Breast epithelium (tissue), 4 donors: ENCODE results near the gene GPR153. TPM values are rescaled to one million over a fixed set of nuclear protein-coding genes. Genes with fewer than 3 reads are reported as not detected.

Source experiments
- DNase-seq, 2 donors: peaks; one replicate each; pipeline ENCODE4 v3.0.0-alpha.2; 2019; ENCODE audit warnings: low spot score in 2 of 2
- H3K27ac ChIP-seq, 2 donors: fragments of 200-600 bp; sonication (generic) in 1 of 2; one replicate each; pipeline ENCODE4 v1.5.1; 2016 to 2019; ENCODE audit warnings: mild to moderate bottlenecking in 1 of 2
- H3K27me3 ChIP-seq, 2 donors: fragments of 200-600 bp; sonication (generic) in 1 of 2; one replicate each; pipeline versions ENCODE4 v1.5.1 to v1.6.0; 2017 to 2019; ENCODE audit warnings: control low read depth in 1 of 2, mild to moderate bottlenecking in 1 of 2
- H3K36me3 ChIP-seq: fragments of 200-600 bp; one replicate; pipeline ENCODE4 v1.5.1; 2019
- H3K4me1 ChIP-seq, 2 donors: fragments of 200-600 bp; sonication (generic); one replicate each; pipeline ENCODE4 v1.5.1; 2016 to 2019; ENCODE audit warnings: control low read depth in 1 of 2
- H3K4me3 ChIP-seq, 3 donors: fragments of 200-600 bp; sonication (generic); 1 replicate in 2 of 3; 2 replicates in 1 of 3; pipeline ENCODE4 v1.5.1; 2016 to 2019; ENCODE audit warnings: mild to moderate bottlenecking in 3 of 3, moderate library complexity in 2 of 3
- H3K9me3 ChIP-seq, 2 donors: fragments of 200-600 bp; sonication (generic) in 1 of 2; one replicate each; pipeline ENCODE4 v1.5.1; 2016 to 2019; ENCODE audit warnings: control low read depth in 1 of 2
- POLR2A ChIP-seq: fragments of 450-650 bp; IDR thresholded peaks from one replicate; pipeline ENCODE4 v1.6.1; 2016; ENCODE audit warnings: antibody characterized with exemption, mild to moderate bottlenecking, moderate library complexity
- POLR2AphosphoS5 ChIP-seq, 3 donors: sonication (generic); formaldehyde crosslinking; IDR thresholded peaks; one replicate each; pipeline ENCODE4 v1.6.1; 2017; ENCODE audit warnings: antibody characterized with exemption in 3 of 3
- intact Hi-C: fragments of 100-400 bp; cut with DNase I; formaldehyde crosslinking; loops from one replicate; pipeline ENCODE4 v1.15.1; 2023; ENCODE audit warnings: low total_unique reads
- total RNA-seq, 3 donors: library from RNA; depleted of rRNA; stranded (reverse); fragments of >200 nt; gene quantifications; one replicate each; pipeline ENCODE4 v1.1.0, GENCODE V29; 2016
- TF ChIP-seq, protein P1 (sequence below), 3 donors: fragments of 450-650 bp; IDR thresholded peaks; one replicate each; pipeline ENCODE4 v1.5.1; 2016 to 2017; ENCODE audit warnings: antibody characterized with exemption in 3 of 3, mild to moderate bottlenecking in 3 of 3, moderate library complexity in 3 of 3

The GPR153 gene
- total RNA-seq, 3 donors from 2014 or later: 5.4 to 34.6 (median 6.6) TPM

GRCh38 chr1:6294080-6294889, 33.4 kb upstream of the GPR153 start:
- Histone ChIP-seq H3K27me3 (no peaks in the 10 kb centered on the region), H3K4me3 (no peak overlapping the region), H3K36me3 (no peaks in the 10 kb centered on the region), H3K27ac (no peak overlapping the region), H3K9me3 (no peaks in the 10 kb centered on the region), H3K4me1 (no peaks in the 10 kb centered on the region)
- intact Hi-C loops: no loop called here
- no peak for DNase-seq
- TF ChIP-seq POLR2A: no peak
- TF ChIP-seq POLR2AphosphoS5 (IDR thresholded peaks at IDR 0.05): no peak
- TF ChIP-seq, protein P1, sequence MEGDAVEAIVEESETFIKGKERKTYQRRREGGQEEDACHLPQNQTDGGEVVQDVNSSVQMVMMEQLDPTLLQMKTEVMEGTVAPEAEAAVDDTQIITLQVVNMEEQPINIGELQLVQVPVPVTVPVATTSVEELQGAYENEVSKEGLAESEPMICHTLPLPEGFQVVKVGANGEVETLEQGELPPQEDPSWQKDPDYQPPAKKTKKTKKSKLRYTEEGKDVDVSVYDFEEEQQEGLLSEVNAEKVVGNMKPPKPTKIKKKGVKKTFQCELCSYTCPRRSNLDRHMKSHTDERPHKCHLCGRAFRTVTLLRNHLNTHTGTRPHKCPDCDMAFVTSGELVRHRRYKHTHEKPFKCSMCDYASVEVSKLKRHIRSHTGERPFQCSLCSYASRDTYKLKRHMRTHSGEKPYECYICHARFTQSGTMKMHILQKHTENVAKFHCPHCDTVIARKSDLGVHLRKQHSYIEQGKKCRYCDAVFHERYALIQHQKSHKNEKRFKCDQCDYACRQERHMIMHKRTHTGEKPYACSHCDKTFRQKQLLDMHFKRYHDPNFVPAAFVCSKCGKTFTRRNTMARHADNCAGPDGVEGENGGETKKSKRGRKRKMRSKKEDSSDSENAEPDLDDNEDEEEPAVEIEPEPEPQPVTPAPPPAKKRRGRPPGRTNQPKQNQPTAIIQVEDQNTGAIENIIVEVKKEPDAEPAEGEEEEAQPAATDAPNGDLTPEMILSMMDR (IDR thresholded peaks at IDR 0.05): no peak

- Histone ChIP-seq H3K27me3 (no peaks in the 10 kb centered on the region), H3K4me3 (no peak overlapping the region), H3K36me3 (no peaks in the 10 kb centered on the region), H3K27ac (no peak overlapping the region), H3K9me3 (no peaks in the 10 kb centered on the region), H3K4me1 (no peaks in the 10 kb centered on the region)
- TF ChIP-seq POLR2AphosphoS5 (IDR thresholded peaks at IDR 0.05) (no peak), POLR2A (no peak)
- TF ChIP-seq, protein P1 (IDR thresholded peaks at IDR 0.05): no peak
- intact Hi-C loops: no loop called here
- no peak for DNase-seq
Observed at GRCh38 chr1:6292102-6292501, 31.2 kb upstream of the GPR153 start.

- Histone ChIP-seq H3K4me3 (no peak overlapping the region), H3K4me1 (no peaks in the 10 kb centered on the region), H3K27ac (peak overlapping the region in 1 of 2 donors; percentile 20), H3K9me3 (no peaks in the 10 kb centered on the region), H3K27me3 (no peaks in the 10 kb centered on the region), H3K36me3 (no peaks in the 10 kb centered on the region)
- DNase-seq: no peak
- TF ChIP-seq, protein P1 (IDR thresholded peaks at IDR 0.05): no peak
- TF ChIP-seq POLR2AphosphoS5 (IDR thresholded peaks at IDR 0.05) (no peak), POLR2A (no peak)
- intact Hi-C loops: no loop called here
Observed at GRCh38 chr1:6288665-6289064, 27.8 kb upstream of the GPR153 start.

- Histone ChIP-seq H3K36me3 (no peaks in the 10 kb centered on the region), H3K4me3 (no peak overlapping the region), H3K4me1 (no peaks in the 10 kb centered on the region), H3K9me3 (no peaks in the 10 kb centered on the region), H3K27ac (peak overlapping the region in 1 of 2 donors; percentile 20), H3K27me3 (no peaks in the 10 kb centered on the region)
- TF ChIP-seq, protein P1 (IDR thresholded peaks at IDR 0.05): no peak
- TF ChIP-seq POLR2AphosphoS5 (IDR thresholded peaks at IDR 0.05): no peak
- DNase-seq: no peak
- intact Hi-C loops: no loop called here
Observed at GRCh38 chr1:6288026-6288425, 27.1 kb upstream of the GPR153 start.

DNA sequence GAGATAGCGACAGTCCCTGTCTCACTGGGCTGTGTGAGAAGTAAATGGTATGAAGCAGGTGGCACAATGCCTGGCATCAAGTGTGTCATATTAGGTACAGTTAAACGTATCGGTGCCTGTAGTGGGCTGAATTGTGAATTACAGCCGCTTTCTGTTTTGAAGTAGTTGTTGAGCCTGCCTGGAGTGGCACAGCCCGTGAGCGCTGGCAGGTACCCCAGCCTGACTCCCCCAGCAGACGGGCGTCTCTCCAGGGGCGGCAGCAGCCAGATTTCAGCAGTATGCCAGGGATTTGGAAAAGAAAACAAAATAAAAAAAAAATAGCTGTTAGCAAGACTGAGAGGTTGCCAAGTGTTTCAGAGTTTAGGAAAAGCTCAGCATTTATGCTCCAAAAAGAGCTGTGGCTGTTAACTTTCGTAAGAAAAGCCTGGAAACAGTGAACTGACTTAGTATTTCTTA, 26.6 kb upstream of the GPR153 start:
- peak overlapping the region; percentile 14 to 33 for H3K27ac ChIP-seq
- TF ChIP-seq POLR2AphosphoS5 (IDR thresholded peaks at IDR 0.05) (no peak), POLR2A (no peak)
- TF ChIP-seq, protein P1 (IDR thresholded peaks at IDR 0.05): no peak
- no peak for DNase-seq
- H3K27me3 ChIP-seq: no peaks in the 10 kb centered on the region
- no peaks in the 10 kb centered on the region for H3K9me3 ChIP-seq
- no peaks in the 10 kb centered on the region for H3K36me3 ChIP-seq
- no peaks in the 10 kb centered on the region for H3K4me1 ChIP-seq
- H3K4me3 ChIP-seq: peak overlapping the region in 1 of 3 donors; percentile 6
- intact Hi-C loops: no loop called here
